H1 (cell line): ENCODE results near the gene JUP. TPM values are rescaled to one million over a fixed set of nuclear protein-coding genes. Genes with fewer than 3 reads are reported as not detected.
A peak's percentile ranks its signal among the peaks of the same experiment; 100 is the strongest.

Source experiments
- ASH2L ChIP-seq: fragments of 200-600, 300-600 bp; sonication (generic); IDR thresholded peaks from one replicate; pipeline ENCODE4 v1.7.1; 2017; ENCODE audit warnings: low read length
- CBX8 ChIP-seq: fragments of 300-800, 300-1000 bp; sonication (generic); IDR thresholded peaks from 2 replicates; pipeline ENCODE4 v1.7.1; 2016; ENCODE audit warnings: low read depth, low read length, borderline replicate concordance
- CHD1 ChIP-seq: IDR thresholded peaks from 2 replicates; pipeline ENCODE4 v1.6.1; 2012; ENCODE audit warnings: low read depth, low read length, improper control_type of control experiment
- CTBP2 ChIP-seq: IDR thresholded peaks from 2 replicates; pipeline ENCODE4 v1.7.0; 2011; ENCODE audit warnings: borderline replicate concordance, mild to moderate bottlenecking, moderate library complexity, mixed read lengths, low read length; ENCODE audit not compliant: insufficient read depth, insufficient read length
- EGR1 ChIP-seq: IDR thresholded peaks from 2 replicates; pipeline ENCODE4 v1.6.1; 2011; ENCODE audit warnings: low read depth, low read length, borderline replicate concordance
- FOSL1 ChIP-seq: IDR thresholded peaks from 2 replicates; pipeline ENCODE4 v1.6.1; 2011; ENCODE audit warnings: mild to moderate bottlenecking, low read depth, low read length, moderate library complexity; ENCODE audit not compliant: insufficient read depth
- HDAC2 ChIP-seq, 2 experiments: fragments of 300-600 bp in 1 of 2; sonication (generic) in 1 of 2; IDR thresholded peaks; 2 replicates each; pipeline ENCODE4 v1.6.1; 2011 to 2012; ENCODE audit warnings: low read depth in 2 of 2, low read length in 2 of 2, mild to moderate bottlenecking in 2 of 2, moderate library complexity in 2 of 2, borderline replicate concordance in 1 of 2, inconsistent platforms in 1 of 2
- JUN ChIP-seq: IDR thresholded peaks from 2 replicates; pipeline ENCODE4 v1.6.1; 2011; ENCODE audit warnings: low read depth, mild to moderate bottlenecking, improper control_type of control experiment, low read length
- JUND ChIP-seq: IDR thresholded peaks from 2 replicates; pipeline ENCODE4 v1.6.1; 2011; ENCODE audit warnings: mild to moderate bottlenecking, improper control_type of control experiment, low read length
- KDM4A ChIP-seq: IDR thresholded peaks from one replicate; pipeline ENCODE4 v1.7.1; 2012; ENCODE audit warnings: low read depth, mild to moderate bottlenecking, moderate library complexity, low read length, inconsistent platforms; ENCODE audit not compliant: severe bottlenecking
- KDM5A ChIP-seq: fragments of 200-600 bp; IDR thresholded peaks from 2 replicates; pipeline ENCODE4 v1.7.1; 2012; ENCODE audit warnings: mild to moderate bottlenecking, low read length, inconsistent platforms, mixed read lengths
- MAX ChIP-seq: IDR thresholded peaks from 2 replicates; pipeline ENCODE4 v1.6.1; 2012; ENCODE audit warnings: inconsistent platforms
- NRF1 ChIP-seq: IDR thresholded peaks from 2 replicates; pipeline ENCODE4 v1.6.1; 2011; ENCODE audit warnings: mild to moderate bottlenecking, low read depth, low read length, improper control_type of control experiment
- PHF8 ChIP-seq: fragments of 200-600 bp; sonication (generic); conservative IDR thresholded peaks from 2 replicates; pipeline ENCODE4 v1.7.1; 2012; ENCODE audit warnings: low read depth, mild to moderate bottlenecking, inconsistent platforms, low read length, moderate library complexity
- RFX5 ChIP-seq: IDR thresholded peaks from 2 replicates; pipeline ENCODE4 v1.6.1; 2011; ENCODE audit warnings: low read depth, low read length, improper control_type of control experiment, borderline replicate concordance
- SIRT6 ChIP-seq: IDR thresholded peaks from one replicate; pipeline ENCODE4 v1.7.1; 2012; ENCODE audit warnings: low read length, inconsistent platforms
- SIX5 ChIP-seq: IDR thresholded peaks from 2 replicates; pipeline ENCODE4 v1.6.1; 2011; ENCODE audit warnings: mild to moderate bottlenecking, low read depth, low read length
- SP1 ChIP-seq: IDR thresholded peaks from 2 replicates; pipeline ENCODE4 v1.6.1; 2011; ENCODE audit warnings: low read depth, low read length
- SP2 ChIP-seq: IDR thresholded peaks from 2 replicates; pipeline ENCODE4 v1.6.1; 2012; ENCODE audit warnings: mild to moderate bottlenecking, low read length, inconsistent platforms
- SUZ12 ChIP-seq: fragments of 200-600 bp; sonication (generic); IDR thresholded peaks from 2 replicates; pipeline ENCODE4 v1.6.1; 2012; ENCODE audit warnings: mild to moderate bottlenecking, inconsistent platforms, low read length, moderate library complexity, mixed read lengths
- TAF1 ChIP-seq: IDR thresholded peaks from 2 replicates; pipeline ENCODE4 v1.6.1; 2011; ENCODE audit warnings: mild to moderate bottlenecking, low read depth, low read length
- TAF7 ChIP-seq: optimal IDR thresholded peaks from 2 replicates; pipeline ENCODE3; 2011; ENCODE audit warnings: low read depth, mild to moderate bottlenecking, inconsistent platforms, low read length, moderate library complexity, borderline replicate concordance
- TCF12 ChIP-seq: IDR thresholded peaks from 2 replicates; pipeline ENCODE4 v1.6.1; 2011; ENCODE audit warnings: low read depth, mild to moderate bottlenecking, low read length
- USF2 ChIP-seq: IDR thresholded peaks from 2 replicates; pipeline ENCODE4 v1.6.1; 2011; ENCODE audit warnings: low read length, improper control_type of control experiment
- polyA plus RNA-seq, 7 experiments: library from polyadenylated mRNA; depleted of rRNA in 3 of 7; stranded (reverse) in 5 of 7; unstranded in 2 of 7; fragments of >200 nt in 5 of 7; fragments of 200-250 nt in 2 of 7; gene quantifications; 1 replicate in 5 of 7; 2 replicates in 1 of 7; 4 replicates in 1 of 7; pipeline versions ENCODE4 v1.2.1 to v1.2.3, GENCODE V29; 2011 to 2013; ENCODE audit warnings: missing spikeins in 2 of 7, mixed read lengths in 2 of 7
- total RNA-seq: library from RNA; stranded (reverse); fragmentation: NEBNext Ultra II Directional; extraction: Animal tissue kit (Norgen Biotek cat#: 25700); gene quantifications from 2 replicates; pipeline ENCODE4 v1.2.1, GENCODE V29; 2021

The JUP gene
- total and polyA plus RNA-seq, 2 of the 8 experiments (the other 6 are each of a cell fraction or from before 2014, with no cell fraction given) = 62.8 to 102 TPM

- TF ChIP-seq RFX5 (no peak), CTBP2 (no peak), CHD1 (no peak), HDAC2 (IDR thresholded peaks at IDR 0.05; ENCODE audit: borderline replicate concordance in 1 of 2, low read depth in 2 of 2, low read length in 2 of 2) (0 out of 4 replicates have a peak, but pooled peaks of 1 of the 2 experiments have one; percentile 35), TCF12 (no peak), PHF8 (peak; percentile 68), KDM5A (no peak), TAF7 (peak; percentile 50), JUN (no peak), MAX (no peak), SIX5 (no peak), CBX8 (no peak), NRF1 (peak; percentile 45), SP2 (no peak), USF2 (no peak), ASH2L (peak; percentile 31), SP1 (no peak), TAF1 (peak; percentile 45; the same call in 1 of the 2 replicates), FOSL1 (no peak), SUZ12 (no peak), SIRT6 (no peak), KDM4A (peak; percentile 93), JUND (no peak), EGR1 (peak; percentile 24; the same call in 1 of the 2 replicates)
Observed at GRCh38 chr17:41835800-41836549, 49.5 kb upstream of the JUP start, which contains the start of gene NT5C3B (continued).
